Effector CD8-positive, alpha-beta T cell (primary cell): ENCODE data around the gene BHLHE41.

Experiments
- DNase-seq: peaks from one replicate; lab custom pipeline; 2025; lab: John Stamatoyannopoulos, UW

The BHLHE41 gene

GRCh38 chr12:26077915-26078702 lies 46.7 kb downstream of the BHLHE41 start:
- DNase-seq: no peak
